ENCODE measurements around the gene PRM1. TPM values are rescaled to one million over a fixed set of nuclear protein-coding genes. Genes with fewer than 3 reads are reported as not detected.

PRM1 gene
- total RNA-seq, 1 donor, result not detected

DNA sequence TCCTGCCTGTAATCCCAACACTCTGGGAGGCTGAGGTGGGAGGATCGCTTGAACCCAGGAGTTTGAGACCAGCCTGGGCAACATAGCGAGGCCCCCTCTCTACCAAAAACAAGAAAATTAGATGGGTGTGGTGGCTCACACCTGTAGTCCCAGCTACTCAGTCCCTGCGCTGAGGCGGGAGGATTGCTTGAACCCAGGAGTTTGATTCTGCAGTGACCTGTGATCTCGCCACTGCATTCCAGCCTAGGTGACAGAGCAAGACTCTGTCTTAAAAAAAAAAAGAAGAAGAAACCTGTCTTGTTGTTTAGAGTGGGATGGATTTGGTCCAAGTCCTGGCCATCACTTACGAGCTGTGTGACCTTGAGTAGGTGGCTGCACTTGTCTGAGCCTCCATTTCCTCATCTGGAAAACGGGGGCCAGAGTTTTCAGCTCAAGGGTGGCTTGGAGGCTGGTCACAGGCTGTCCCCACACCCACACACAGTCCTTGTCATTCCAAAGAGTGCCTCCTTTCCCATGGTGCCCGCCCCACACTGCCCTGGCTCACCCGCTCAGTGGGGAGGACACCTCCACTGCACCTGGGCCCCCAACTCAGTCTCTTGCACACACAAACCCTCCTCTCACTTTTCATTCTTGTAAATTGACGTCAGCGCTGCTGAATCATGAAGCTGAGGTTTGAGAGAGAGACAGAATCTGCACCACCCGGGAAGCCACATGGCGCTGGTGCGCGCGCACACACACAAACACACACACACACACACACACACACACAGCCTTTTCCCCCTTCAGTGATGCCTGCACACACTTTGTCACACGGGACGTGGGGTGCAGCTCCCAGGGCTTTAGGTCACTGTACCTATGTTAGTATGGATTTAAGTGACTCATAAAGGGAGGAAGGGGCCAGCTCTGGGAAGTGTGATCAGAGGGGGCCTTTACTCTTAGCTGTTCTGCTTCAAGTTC is 29.3 kb downstream of the PRM1 start:
- DNase-seq (ENCODE audit: low read depth), result peak; percentile 33
- H3K4me3 ChIP-seq (ENCODE audit: low read depth, low read length), result no peak overlapping the region
- TF ChIP-seq, protein P1, sequence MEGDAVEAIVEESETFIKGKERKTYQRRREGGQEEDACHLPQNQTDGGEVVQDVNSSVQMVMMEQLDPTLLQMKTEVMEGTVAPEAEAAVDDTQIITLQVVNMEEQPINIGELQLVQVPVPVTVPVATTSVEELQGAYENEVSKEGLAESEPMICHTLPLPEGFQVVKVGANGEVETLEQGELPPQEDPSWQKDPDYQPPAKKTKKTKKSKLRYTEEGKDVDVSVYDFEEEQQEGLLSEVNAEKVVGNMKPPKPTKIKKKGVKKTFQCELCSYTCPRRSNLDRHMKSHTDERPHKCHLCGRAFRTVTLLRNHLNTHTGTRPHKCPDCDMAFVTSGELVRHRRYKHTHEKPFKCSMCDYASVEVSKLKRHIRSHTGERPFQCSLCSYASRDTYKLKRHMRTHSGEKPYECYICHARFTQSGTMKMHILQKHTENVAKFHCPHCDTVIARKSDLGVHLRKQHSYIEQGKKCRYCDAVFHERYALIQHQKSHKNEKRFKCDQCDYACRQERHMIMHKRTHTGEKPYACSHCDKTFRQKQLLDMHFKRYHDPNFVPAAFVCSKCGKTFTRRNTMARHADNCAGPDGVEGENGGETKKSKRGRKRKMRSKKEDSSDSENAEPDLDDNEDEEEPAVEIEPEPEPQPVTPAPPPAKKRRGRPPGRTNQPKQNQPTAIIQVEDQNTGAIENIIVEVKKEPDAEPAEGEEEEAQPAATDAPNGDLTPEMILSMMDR (IDR thresholded peaks at IDR 0.05; ENCODE audit: insufficient read depth, low read length), result no peak

DNA sequence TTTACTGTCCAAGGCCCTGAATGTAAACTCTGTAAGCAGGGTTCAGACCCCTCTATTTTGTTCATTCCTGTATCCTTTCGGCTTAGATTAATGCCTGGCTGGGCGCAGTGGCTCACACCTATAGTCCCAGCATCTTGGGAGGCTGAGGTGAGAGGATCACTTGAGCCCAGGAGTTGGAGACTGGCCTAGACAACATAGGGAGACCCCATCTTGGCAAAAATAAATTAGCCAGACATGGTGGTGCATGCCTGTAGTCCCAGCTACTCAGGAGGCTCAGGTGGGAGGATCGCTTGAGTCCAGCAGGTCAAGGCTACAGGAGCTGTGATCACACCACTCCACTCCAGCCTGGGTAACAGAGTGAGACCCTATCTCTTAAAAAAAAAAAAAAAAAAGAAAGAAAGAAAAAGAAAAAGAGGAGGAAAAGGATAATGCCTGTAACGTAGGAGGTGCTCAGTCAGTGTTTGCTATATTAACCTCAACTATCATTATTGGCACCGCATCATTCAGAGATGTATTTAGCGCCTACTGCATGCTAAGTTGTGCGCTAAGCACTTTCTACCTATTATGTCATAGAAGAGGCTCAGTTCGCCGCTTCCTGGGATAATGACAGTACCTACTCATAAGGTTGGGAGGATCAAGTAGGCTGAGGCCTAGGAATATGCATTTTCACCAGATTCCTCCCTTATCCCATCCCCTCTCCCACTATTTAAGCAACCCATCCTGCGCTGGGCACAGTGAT is 30.2 kb downstream of the PRM1 start:
- TF ChIP-seq, protein P1 (IDR thresholded peaks at IDR 0.05; ENCODE audit: insufficient read depth, low read length), result no peak

DNA sequence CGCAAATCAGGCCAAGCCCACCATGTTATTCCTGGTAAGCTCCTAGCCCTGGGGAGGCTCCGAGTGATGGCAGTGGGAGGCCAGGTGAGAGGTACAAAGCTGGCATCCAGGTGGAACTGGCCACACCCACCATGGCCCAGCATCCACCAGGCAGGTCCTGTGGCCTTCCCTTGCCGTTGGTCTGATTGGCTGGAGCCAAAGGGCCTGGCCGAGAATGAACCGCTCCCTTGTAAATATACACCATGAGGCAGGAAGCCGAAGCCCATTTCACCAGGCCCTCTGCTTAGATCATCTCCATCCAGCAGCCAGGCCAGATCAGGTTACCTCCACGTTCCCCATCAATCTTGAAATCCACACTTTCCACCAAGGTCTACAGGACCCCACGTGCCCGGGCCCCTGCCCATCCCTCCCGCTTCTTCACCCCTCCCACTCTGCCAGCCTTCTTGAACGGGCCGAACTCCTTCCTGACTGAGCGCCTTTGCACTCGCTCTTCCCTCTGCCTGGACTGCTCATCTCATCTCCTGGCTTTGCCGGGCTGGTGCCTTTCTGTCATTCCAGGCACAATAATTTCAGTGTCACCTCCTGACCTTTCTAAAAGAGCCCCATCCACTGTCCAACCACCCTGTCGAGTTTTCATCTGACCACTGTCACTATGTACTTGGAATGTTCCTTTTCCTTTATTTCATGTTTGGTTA is 30.9 kb downstream of the PRM1 start:
- DNase-seq (ENCODE audit: low read depth), result no peak
- TF ChIP-seq, protein P1 (IDR thresholded peaks at IDR 0.05; ENCODE audit: insufficient read depth, low read length), result no peak

More for the DNA sequence above, 30.2 kb downstream of the PRM1 start:
- no peak overlapping the region for H3K4me3 ChIP-seq (ENCODE audit: low read depth, low read length)
- no peak for DNase-seq (ENCODE audit: low read depth)

DNA sequence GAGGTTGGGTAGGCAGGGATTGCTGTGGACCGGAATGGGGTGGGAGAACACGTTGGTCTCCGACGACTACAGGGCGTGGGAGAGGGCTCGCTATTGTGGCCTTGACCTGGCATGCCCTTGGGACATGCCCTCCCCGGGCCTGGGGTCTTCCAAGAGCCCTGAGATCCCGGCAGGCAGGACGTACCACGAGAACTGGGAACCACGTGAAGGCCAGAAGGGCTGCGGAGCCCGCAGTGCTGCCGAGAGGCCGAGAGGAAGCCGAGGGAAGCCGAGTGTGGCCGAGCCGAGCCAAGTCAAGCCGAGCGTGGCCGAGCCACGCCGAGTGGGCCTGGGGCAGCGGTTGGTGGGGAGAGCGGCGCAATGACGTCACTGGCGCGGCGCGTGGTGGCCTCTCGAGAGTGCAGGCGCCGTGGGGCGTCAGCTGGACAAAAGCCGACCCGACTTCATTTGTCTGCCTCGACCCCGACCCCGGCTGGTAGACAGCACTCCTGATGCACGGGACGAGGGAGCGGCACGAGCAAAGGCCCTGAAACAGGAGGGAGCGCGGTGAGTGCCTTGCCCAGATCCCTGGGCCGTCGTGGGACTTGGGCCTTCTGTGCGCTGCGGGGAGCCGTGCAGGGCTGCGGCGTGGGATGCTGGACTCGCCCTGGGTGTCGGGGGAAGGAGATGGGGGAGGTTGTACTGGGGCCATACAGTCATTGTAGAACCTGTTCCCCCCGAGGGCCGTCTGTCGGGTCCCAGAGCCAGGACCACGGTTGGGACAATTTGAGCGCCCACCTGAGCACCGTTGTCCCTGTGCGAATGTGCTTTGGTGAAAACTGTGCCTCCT is 31.7 kb downstream of the PRM1 start:
- DNase-seq (ENCODE audit: low read depth), result no peak
- no peak overlapping the region for H3K4me3 ChIP-seq (ENCODE audit: low read depth, low read length)

More for the DNA sequence above, 30.9 kb downstream of the PRM1 start:
- H3K4me3 ChIP-seq (ENCODE audit: low read depth, low read length), result no peak overlapping the region

DNA sequence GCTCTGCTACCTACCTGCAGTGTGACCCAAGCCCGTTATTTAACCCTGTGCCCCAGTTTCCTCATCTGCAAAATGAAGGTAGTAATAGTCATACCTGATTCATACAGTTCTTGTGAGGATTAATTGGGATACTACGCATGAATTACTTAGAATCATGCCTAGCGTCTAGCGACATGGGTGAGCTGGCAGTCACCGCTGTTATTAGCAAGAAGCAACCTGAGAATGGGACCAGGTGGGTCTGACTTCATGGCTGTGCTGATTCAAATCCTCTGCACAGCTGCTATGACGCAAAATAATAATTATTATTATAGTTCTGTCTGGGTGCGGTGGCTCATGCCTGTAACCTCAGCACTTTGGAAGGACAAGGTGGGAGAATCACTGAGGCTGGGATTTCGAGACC is 33.0 kb downstream of the PRM1 start:
- TF ChIP-seq, protein P1 (IDR thresholded peaks at IDR 0.05; ENCODE audit: insufficient read depth, low read length), result no peak
- DNase-seq (ENCODE audit: low read depth), result no peak
- no peak overlapping the region for H3K4me3 ChIP-seq (ENCODE audit: low read depth, low read length)

More for the DNA sequence above, 31.7 kb downstream of the PRM1 start:
- TF ChIP-seq, protein P1 (IDR thresholded peaks at IDR 0.05; ENCODE audit: insufficient read depth, low read length), result no peak

DNA sequence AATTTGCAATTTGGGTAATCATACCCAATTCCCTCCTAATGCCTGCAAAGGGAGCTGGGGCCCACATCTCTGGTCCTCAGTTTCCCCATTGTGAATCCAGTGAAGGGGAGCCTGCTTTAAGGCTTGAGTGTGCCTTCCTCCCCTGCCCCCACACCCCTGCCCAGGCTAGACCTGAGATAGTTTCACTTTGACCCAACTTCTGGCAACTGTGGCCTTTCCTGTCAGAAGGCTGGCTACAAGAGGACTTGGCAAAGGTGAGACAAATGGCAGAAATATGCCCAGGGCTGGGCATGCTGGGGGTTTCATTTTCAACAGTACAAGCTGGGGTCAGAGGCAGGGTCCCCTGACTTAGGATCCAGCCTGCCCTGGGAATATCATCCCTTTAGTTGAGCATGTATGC is 35.1 kb downstream of the PRM1 start:
- TF ChIP-seq, protein P1 (IDR thresholded peaks at IDR 0.05; ENCODE audit: insufficient read depth, low read length), result no peak
- no peak overlapping the region for H3K4me3 ChIP-seq (ENCODE audit: low read depth, low read length)
- DNase-seq (ENCODE audit: low read depth), result no peak

All from fibroblast of the aortic adventitia (primary cell).